MCF 10A (cell line): Measurements from ENCODE around the gene ANKRD10. TPM values are rescaled to one million over a fixed set of nuclear protein-coding genes. Genes with fewer than 3 reads are reported as not detected.

ENCODE experiments used
- BruUV-seq: library from RNA; stranded (reverse); fragments of 400-500 nt; replicated peaks from 2 replicates; lab custom pipeline; 2021; lab: Mats Ljungman, UMichigan
- CTCF ChIA-PET: fragments of 300-600 bp; sonication (Branson Sonifier 250); formaldehyde crosslinking; extraction: SDS; loops from one replicate; lab custom pipeline; 2021; ENCODE audit warnings: antibody characterized with exemption, inconsistent platforms; lab: Yijun Ruan, JAX
- POLR2A ChIA-PET: fragments of 300-600, 350-650 bp; sonication (Branson Sonifier 250); formaldehyde crosslinking; extraction: SDS; loops from one replicate; lab custom pipeline; 2020; ENCODE audit warnings: antibody characterized with exemption, inconsistent platforms; lab: Yijun Ruan, JAX
- DNase-seq: peaks from one replicate; pipeline ENCODE4 v3.0.0-alpha.2; 2018; ENCODE audit not compliant: unreplicated experiment
- H3K27ac Mint-ChIP-seq: one replicate; pipeline ENCODE4 v1.8.0; 2022; ENCODE audit warnings: mild to moderate bottlenecking, low read depth, mixed read lengths; ENCODE audit not compliant: unreplicated experiment
- H3K27me3 Mint-ChIP-seq: one replicate; pipeline ENCODE4 v1.8.0; 2022; ENCODE audit warnings: mixed read lengths; ENCODE audit not compliant: insufficient read depth, unreplicated experiment
- H3K36me3 Mint-ChIP-seq: one replicate; pipeline ENCODE4 v1.8.0; 2022; ENCODE audit warnings: mild to moderate bottlenecking, moderate library complexity, mixed read lengths; ENCODE audit not compliant: insufficient read depth, unreplicated experiment
- H3K4me1 Mint-ChIP-seq: one replicate; pipeline ENCODE4 v1.8.0; 2022; ENCODE audit warnings: mixed read lengths; ENCODE audit not compliant: insufficient read depth, unreplicated experiment
- H3K4me3 Mint-ChIP-seq: one replicate; pipeline ENCODE4 v1.8.0; 2022; ENCODE audit warnings: mild to moderate bottlenecking, moderate library complexity, mixed read lengths; ENCODE audit not compliant: unreplicated experiment
- H3K9me3 Mint-ChIP-seq: one replicate; pipeline ENCODE4 v1.8.0; 2022; ENCODE audit warnings: mixed read lengths; ENCODE audit not compliant: unreplicated experiment
- intact Hi-C: fragments of 100-400 bp; cut with micrococcal nuclease; formaldehyde crosslinking; loops from 2 replicates; pipeline ENCODE4 v1.14.1; 2022
- total RNA-seq: library from RNA; stranded (reverse); gene quantifications from 2 replicates; pipeline ENCODE4 v1.2.3, GENCODE V29; 2022
- TF ChIP-seq, protein P1 (sequence below): fragments of 200-600 bp; IDR thresholded peaks from one replicate; pipeline ENCODE4 v1.8.0; 2022; ENCODE audit warnings: antibody characterized with exemption, mild to moderate bottlenecking; ENCODE audit not compliant: unreplicated experiment

The ANKRD10 gene
- total RNA-seq, 1 experiment from 2014 or later, result 61.7 TPM

- CTCF ChIA-PET, result interaction anchor here (0.5 to 0.7 kb wide), 3 partner anchors 23 to 238 kb away, joined by 3 read pairs; no protein-coding TSS in a partner anchor
- POLR2A ChIA-PET, result no interaction called here
- TF ChIP-seq, protein P1, sequence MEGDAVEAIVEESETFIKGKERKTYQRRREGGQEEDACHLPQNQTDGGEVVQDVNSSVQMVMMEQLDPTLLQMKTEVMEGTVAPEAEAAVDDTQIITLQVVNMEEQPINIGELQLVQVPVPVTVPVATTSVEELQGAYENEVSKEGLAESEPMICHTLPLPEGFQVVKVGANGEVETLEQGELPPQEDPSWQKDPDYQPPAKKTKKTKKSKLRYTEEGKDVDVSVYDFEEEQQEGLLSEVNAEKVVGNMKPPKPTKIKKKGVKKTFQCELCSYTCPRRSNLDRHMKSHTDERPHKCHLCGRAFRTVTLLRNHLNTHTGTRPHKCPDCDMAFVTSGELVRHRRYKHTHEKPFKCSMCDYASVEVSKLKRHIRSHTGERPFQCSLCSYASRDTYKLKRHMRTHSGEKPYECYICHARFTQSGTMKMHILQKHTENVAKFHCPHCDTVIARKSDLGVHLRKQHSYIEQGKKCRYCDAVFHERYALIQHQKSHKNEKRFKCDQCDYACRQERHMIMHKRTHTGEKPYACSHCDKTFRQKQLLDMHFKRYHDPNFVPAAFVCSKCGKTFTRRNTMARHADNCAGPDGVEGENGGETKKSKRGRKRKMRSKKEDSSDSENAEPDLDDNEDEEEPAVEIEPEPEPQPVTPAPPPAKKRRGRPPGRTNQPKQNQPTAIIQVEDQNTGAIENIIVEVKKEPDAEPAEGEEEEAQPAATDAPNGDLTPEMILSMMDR, result no peak
- DNase-seq, result no peak
- intact Hi-C loops, result no loop called here
- Mint-ChIP-seq H3K36me3 (peaks cover 5% of the 10 kb centered on the region), H3K27ac (no peak overlapping the region), H3K27me3 (no peaks in the 10 kb centered on the region), H3K4me1 (peaks cover 12% of the 10 kb centered on the region), H3K9me3 (no peaks in the 10 kb centered on the region), H3K4me3 (no peak overlapping the region)
- no TSS peak for BruUV-seq
These were observed 41.9 kb downstream of the ANKRD10 start for GRCh38 chr13:110872768-110873638.

GRCh38 chr13:110872034-110872767 lies 42.7 kb downstream of the ANKRD10 start:
- CTCF ChIA-PET, result interaction anchor here (0.6 kb wide), 1 partner anchor 237 kb away, joined by 3 read pairs; no protein-coding TSS in a partner anchor
- POLR2A ChIA-PET, result no interaction called here
- Mint-ChIP-seq H3K27me3 (no peaks in the 10 kb centered on the region), H3K4me3 (no peak overlapping the region), H3K9me3 (no peaks in the 10 kb centered on the region), H3K27ac (no peak overlapping the region), H3K4me1 (peaks cover 12% of the 10 kb centered on the region), H3K36me3 (peaks cover 5% of the 10 kb centered on the region)
- intact Hi-C loops, result no loop called here
- TF ChIP-seq, protein P1, result no peak
- no peak for DNase-seq
- BruUV-seq, result no TSS peak

DNA sequence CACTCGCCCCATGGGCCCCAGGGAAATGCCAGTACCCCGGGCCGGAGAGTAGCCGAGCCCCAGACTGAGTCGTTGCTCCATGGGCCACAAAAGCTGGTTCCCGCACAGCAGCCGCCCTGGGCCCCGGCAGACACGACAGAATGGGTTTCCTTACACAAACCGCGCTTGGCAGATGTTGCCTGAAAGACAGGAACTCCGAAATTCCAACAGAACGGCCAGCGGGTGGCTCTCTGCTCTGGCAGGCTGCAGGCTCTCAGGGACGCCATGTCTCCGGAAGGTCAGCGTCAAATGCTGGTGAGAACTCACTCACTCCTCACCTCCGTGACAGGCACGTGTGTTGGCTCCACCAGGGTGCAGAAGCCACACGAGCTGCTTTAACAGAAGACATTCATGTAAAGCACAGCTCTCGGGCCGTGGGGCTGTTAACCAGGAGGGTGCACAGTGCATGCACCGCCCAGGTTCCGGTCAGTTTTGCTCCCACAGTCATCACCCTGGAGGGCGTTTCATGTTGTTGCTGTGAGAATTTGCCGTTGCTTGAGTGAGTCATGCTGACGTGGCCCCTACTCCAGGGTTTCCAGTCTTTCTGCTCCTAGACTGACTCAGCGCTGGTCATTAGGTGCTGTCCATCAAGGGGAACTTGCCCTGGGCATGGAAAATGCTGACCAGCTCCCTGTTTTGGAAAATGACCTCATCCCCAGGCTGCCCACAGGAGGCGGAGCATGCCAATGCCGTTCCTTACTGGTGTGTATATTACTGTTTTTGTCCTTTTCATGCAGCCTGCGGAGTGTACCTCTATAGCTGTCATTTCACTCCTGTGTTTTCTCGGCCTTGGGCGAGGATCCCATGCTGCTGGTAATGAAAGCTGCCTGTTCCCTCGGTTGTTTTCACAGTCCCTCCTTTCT lies 44.8 kb downstream of the ANKRD10 start:
- ChIA-PET CTCF (interaction anchor here (0.6 to 1.3 kb wide), 7 partner anchors 12 to 699 kb away, joined by 3 to 5 read pairs (median 3); partner anchors contain the start of gene ANKRD10), POLR2A (interaction anchor here (0.5 to 3.1 kb wide), 13 partner anchors 11 to 281 kb away, joined by 3 to 38 read pairs (median 5); partner anchors contain the start of genes ANKRD10 and CARS2)
- peak overlapping the region; percentile 88 for H3K27ac Mint-ChIP-seq

More for the DNA sequence above, 44.8 kb downstream of the ANKRD10 start:
- H3K9me3 Mint-ChIP-seq, result no peaks in the 10 kb centered on the region
- DNase-seq, result peak; percentile 100
- H3K36me3 Mint-ChIP-seq, result peaks cover 5% of the 10 kb centered on the region
- peak overlapping the region; percentile 62 for H3K4me3 Mint-ChIP-seq
- peaks cover 12% of the 10 kb centered on the region for H3K4me1 Mint-ChIP-seq
- TF ChIP-seq, protein P1, result peak; percentile 13
- no peaks in the 10 kb centered on the region for H3K27me3 Mint-ChIP-seq
- intact Hi-C loops, result loop anchor here (1.0 kb wide), 2 partner anchors 45 to 155 kb away; partner anchors contain the start of gene ANKRD10
- BruUV-seq, result TSS peak; percentile 86
